K562 (cell line): ENCODE results near the gene PRDM12. TPM values are rescaled to one million over a fixed set of nuclear protein-coding genes. Genes with fewer than 3 reads are reported as not detected.

Experiments used
- DNMT1 ChIP-seq: fragments of 450-650 bp; IDR thresholded peaks from 2 replicates; pipeline ENCODE4 v1.6.1; 2016; ENCODE audit warnings: antibody characterized with exemption, mild to moderate bottlenecking
- ETV5 ChIP-seq: sonication (generic); formaldehyde crosslinking; IDR thresholded peaks from 2 replicates; pipeline ENCODE4 v1.4.0; 2020; ENCODE audit warnings: low read depth, mild to moderate bottlenecking, missing genetic modification reagents
- JUND ChIP-seq, 2 experiments: IDR thresholded peaks; 2 replicates in 1 of 2; 3 replicates in 1 of 2; pipeline ENCODE4 v1.6.1; 2011; ENCODE audit warnings: borderline replicate concordance in 2 of 2, low read depth in 2 of 2, low read length in 2 of 2, improper control_type of control experiment in 1 of 2, missing biosample characterization in 1 of 2, missing genetic modification characterization in 1 of 2, missing genetic modification reagents in 1 of 2
- MTA2 ChIP-seq: fragments of 450-650 bp; IDR thresholded peaks from 2 replicates; pipeline ENCODE4 v1.6.1; 2016; ENCODE audit warnings: low read depth
- PHF8 ChIP-seq: fragments of 200-600 bp; sonication (generic); IDR thresholded peaks from 2 replicates; pipeline ENCODE4 v1.6.1; 2012; ENCODE audit warnings: mixed run types, mild to moderate bottlenecking, inconsistent platforms, low read length, moderate library complexity, borderline replicate concordance
- RAD51 ChIP-seq: fragments of 450-650 bp; IDR thresholded peaks from 2 replicates; pipeline ENCODE4 v1.7.1; 2016; ENCODE audit warnings: low read depth, mild to moderate bottlenecking, borderline replicate concordance
- SNRNP70 ChIP-seq: fragments of 200-400 bp; formaldehyde crosslinking; optimal IDR thresholded peaks from 2 replicates; pipeline ENCODE3; 2017; ENCODE audit warnings: low read depth, low read length
- ZBTB11 ChIP-seq, 3 experiments: fragments of 200-800 bp in 1 of 3; fragments of 250-450 bp in 1 of 3; fragments of 450-650 bp in 1 of 3; sonication (Bioruptor Pico) in 1 of 3; sonication (Bioruptor generic) in 1 of 3; formaldehyde crosslinking in 1 of 3; IDR thresholded peaks; 2 replicates each; pipeline versions ENCODE4 v1.6.1 to v1.8.0; 2016 to 2022; ENCODE audit warnings: mild to moderate bottlenecking in 2 of 3, missing genetic modification characterization in 2 of 3, missing compliant biosample characterization in 1 of 3, moderate library complexity in 1 of 3
- ZHX1 ChIP-seq: fragments of 150-350 bp; conservative IDR thresholded peaks from 2 replicates; pipeline ENCODE4 v1.6.1; 2014; ENCODE audit warnings: low read length
- ZNF263 ChIP-seq: sonication (generic); formaldehyde crosslinking; IDR thresholded peaks from 2 replicates; pipeline ENCODE4 v1.8.0; 2022; ENCODE audit warnings: mild to moderate bottlenecking, missing genetic modification reagents, borderline replicate concordance
- ZZZ3 ChIP-seq: fragments of 450-650 bp; IDR thresholded peaks from 2 replicates; pipeline ENCODE4 v1.6.1; 2016; ENCODE audit warnings: antibody characterized with exemption, mild to moderate bottlenecking, moderate library complexity
- polyA plus RNA-seq, 8 experiments: library from polyadenylated mRNA; depleted of rRNA in 4 of 8; stranded (reverse) in 5 of 8; unstranded in 3 of 8; fragments of >200 nt; fragmentation: Nextera tagmentation in 2 of 8; fragmentation: Illumina TruSeq in 1 of 8; extraction: Ambion mirVana in 2 of 8; extraction: Trizol in 1 of 8; gene quantifications; 2 replicates each; pipeline versions ENCODE4 v1.2.1 to v1.2.3, GENCODE V29; 2011 to 2014; ENCODE audit warnings: inconsistent platforms in 1 of 8, missing spikeins in 1 of 8
- total RNA-seq, 7 experiments: library from RNA; depleted of rRNA in 6 of 7; stranded (reverse); fragments of >200 nt in 6 of 7; fragmentation: Illumina TruSeq in 2 of 7; extraction: Trizol in 2 of 7; gene quantifications; 2 replicates each; pipeline versions ENCODE4 v1.2.1 to v1.2.3, GENCODE V29; 2011 to 2021; ENCODE audit warnings: low replicate concordance in 1 of 7
- TF ChIP-seq, protein P1 (sequence below): fragments of 250-450 bp; sonication (Bioruptor Pico); IDR thresholded peaks from 2 replicates; pipeline ENCODE4 v1.8.0; 2022; ENCODE audit warnings: inconsistent platforms, mild to moderate bottlenecking, moderate library complexity, borderline replicate concordance
- TF ChIP-seq, protein P2 (sequence below): fragments of 200-800 bp; sonication (Bioruptor generic); IDR thresholded peaks from 2 replicates; pipeline ENCODE4 v1.6.1; 2017; ENCODE audit warnings: missing genetic modification characterization, missing compliant biosample characterization
- TF ChIP-seq, protein P3 (sequence below): sonication (generic); formaldehyde crosslinking; IDR thresholded peaks from 2 replicates; pipeline ENCODE4 v1.9.0; 2022; ENCODE audit warnings: mild to moderate bottlenecking, missing genetic modification reagents

The PRDM12 gene
- total and polyA plus RNA-seq, 9 of the 15 experiments (the other 6 are each of a cell fraction or from before 2014, with no cell fraction given), result 0.04 to 0.22 (median 0.07) TPM; not detected in 3

- TF ChIP-seq ZHX1, result no peak
- TF ChIP-seq, protein P1, sequence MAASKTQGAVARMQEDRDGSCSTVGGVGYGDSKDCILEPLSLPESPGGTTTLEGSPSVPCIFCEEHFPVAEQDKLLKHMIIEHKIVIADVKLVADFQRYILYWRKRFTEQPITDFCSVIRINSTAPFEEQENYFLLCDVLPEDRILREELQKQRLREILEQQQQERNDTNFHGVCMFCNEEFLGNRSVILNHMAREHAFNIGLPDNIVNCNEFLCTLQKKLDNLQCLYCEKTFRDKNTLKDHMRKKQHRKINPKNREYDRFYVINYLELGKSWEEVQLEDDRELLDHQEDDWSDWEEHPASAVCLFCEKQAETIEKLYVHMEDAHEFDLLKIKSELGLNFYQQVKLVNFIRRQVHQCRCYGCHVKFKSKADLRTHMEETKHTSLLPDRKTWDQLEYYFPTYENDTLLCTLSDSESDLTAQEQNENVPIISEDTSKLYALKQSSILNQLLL (CRISPR knock-in tag), result no peak
- TF ChIP-seq ZNF263 (CRISPR knock-in tag), result peak; percentile 45; the same call in 1 of the 2 replicates
- peak in 1 of 3 experiments; percentile 62; a peak in 1 of 6 replicates for TF ChIP-seq ZBTB11 (CRISPR knock-in tag; IDR thresholded peaks at IDR 0.05)
- TF ChIP-seq MTA2, result no peak
- TF ChIP-seq ETV5, result peak; percentile 36; the same call in 1 of the 2 replicates
- TF ChIP-seq ZZZ3, result no peak
- peak; percentile 86; the same call in 1 of the 2 replicates for TF ChIP-seq PHF8
- no peak for TF ChIP-seq DNMT1
- TF ChIP-seq, protein P2, sequence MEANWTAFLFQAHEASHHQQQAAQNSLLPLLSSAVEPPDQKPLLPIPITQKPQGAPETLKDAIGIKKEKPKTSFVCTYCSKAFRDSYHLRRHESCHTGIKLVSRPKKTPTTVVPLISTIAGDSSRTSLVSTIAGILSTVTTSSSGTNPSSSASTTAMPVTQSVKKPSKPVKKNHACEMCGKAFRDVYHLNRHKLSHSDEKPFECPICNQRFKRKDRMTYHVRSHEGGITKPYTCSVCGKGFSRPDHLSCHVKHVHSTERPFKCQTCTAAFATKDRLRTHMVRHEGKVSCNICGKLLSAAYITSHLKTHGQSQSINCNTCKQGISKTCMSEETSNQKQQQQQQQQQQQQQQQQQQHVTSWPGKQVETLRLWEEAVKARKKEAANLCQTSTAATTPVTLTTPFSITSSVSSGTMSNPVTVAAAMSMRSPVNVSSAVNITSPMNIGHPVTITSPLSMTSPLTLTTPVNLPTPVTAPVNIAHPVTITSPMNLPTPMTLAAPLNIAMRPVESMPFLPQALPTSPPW (CRISPR knock-in tag), result peak; percentile 65
- peak; percentile 83 for TF ChIP-seq JUND (IDR thresholded peaks at IDR 0.05; ENCODE audit: borderline replicate concordance, low read depth, low read length)
- TF ChIP-seq JUND (tag; IDR thresholded peaks at IDR 0.05; ENCODE audit: borderline replicate concordance, low read depth, low read length), result peak; percentile 61; the same call in 1 of the 3 replicates
- TF ChIP-seq SNRNP70, result no peak
- TF ChIP-seq, protein P3, sequence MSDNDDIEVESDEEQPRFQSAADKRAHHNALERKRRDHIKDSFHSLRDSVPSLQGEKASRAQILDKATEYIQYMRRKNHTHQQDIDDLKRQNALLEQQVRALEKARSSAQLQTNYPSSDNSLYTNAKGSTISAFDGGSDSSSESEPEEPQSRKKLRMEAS (CRISPR knock-in tag), result peak; percentile 99
- TF ChIP-seq RAD51, result no peak
Observed at GRCh38 chr9:130680836-130681768, 16.7 kb downstream of the PRDM12 start (continued).
